Measurements from ENCODE around the gene PLPP3.
"Not testable (repeated sequence)": the region's sequence is repeated elsewhere in the genome, so short reads cannot be mapped to it uniquely, and the experiment has no call there.

PLPP3 gene

DNA sequence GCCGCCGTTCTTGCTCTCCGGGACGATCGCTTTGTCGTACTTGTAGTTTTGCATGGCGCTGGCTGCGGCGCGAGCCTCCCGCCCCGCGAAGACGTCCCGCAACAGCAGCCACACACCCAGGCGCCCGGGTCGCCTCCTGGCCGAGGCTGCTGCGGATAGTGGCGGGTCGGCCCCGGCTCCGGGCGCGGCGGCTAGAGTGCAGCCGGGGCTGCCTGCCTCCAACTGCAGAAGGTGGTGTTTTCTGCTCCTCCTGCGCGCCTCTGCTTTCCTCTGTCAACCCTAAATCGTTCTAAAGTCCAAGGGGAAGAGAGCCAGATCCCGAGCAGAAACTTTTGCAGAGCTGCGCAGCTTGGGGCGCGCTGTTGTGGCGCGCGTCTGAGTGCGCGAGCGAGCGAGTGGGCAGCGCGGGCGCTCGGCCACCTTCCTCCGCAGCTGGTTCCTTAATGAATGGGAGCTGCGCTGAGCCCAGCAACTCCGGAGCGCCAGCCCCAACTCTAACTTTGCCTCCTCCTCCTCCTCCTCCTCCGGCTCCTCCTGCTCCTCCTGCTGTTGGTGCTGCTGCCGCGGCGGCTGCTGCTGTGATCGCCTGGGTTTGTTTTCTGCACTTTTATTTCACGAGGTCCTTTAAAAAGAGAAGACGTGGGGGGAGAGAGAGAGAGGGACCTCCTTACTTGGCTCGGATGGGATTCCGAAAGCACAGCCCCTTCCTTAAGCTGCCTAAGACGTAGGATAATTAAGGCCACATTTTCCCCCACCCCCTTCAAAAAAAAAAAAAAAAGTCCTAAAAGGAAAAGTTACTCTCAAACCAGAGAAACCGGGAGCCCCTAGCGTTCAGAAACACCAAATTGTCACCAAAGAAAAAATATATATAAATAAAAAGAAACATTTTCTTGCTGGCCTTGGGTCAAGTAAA, at the start of gene PLPP3:
PLPP3 (minus strand) TSS at position 601 of the 913 bp plus-strand sequence; CDS start at position 54, 547 bp downstream.
- peak; percentile 98 for DNase-seq (ENCODE audit: low read depth in 2 of 2)

DNA sequence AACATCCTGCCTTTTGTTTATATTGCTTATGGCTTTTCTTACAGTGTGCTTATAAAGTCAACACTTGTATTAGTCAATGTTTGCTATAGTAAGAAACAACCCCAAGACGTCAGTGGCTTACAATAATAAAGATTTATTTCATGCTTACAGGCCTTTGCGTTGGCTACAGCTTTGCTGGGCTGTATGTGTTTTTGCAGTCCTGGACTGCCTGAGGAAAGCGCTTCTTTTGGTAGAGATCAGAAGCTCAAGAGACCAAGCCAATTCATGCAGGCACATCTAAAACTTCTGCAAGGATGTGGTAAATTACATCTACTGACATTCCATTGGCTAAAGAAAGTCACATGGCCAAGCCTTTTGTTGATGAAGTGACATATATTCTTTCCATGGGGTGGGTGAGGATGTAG, 48.3 kb upstream of the PLPP3 start:
- DNase-seq (ENCODE audit: low read depth in 2 of 2): no peak

DNA sequence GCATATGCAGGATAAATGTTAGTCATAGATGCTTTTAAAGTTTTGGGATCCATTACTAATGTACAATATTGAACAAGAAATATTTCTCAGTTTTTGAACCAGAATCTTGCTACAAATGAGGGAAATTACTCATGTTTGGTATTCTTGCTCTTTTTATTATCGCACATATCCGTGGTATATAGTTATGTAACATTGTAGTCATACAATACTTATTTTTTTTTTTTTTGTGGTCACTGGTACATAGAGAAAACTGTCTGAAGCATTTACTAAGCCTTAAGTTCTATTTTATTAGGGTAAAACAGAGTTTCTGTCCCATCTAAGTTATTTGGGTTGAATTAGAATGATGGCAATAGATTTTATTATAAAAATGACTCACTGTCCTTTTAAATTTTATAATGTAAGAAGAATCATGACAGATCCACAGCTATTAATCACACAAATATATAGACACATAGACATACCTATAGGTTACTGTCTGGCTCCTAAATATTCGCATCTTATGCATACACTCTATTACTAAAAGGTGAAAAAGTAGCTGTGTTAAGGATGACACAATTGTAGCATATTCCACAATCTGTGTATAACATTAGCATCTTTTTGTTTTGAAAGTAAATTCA, 47.8 kb upstream of the PLPP3 start:
- DNase-seq (ENCODE audit: low read depth in 2 of 2): no peak

DNA sequence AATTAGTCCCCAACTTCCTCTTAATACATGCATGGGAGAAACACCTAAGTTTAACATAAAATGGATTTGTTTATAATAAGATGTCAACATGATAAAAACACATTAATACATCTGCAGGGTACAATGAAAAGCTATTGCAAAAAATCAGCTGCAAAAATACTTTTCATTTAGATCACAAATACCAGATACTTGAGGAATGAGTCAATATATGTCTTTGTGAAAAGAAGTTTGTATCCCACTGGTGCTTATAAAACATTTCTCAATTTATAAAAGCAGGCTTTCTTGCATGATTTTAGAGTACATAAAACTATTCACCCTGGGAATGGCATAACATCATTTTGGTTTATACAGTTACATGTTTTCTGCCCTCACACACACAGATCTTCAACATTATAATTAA, 47.2 kb upstream of the PLPP3 start:
- peak; percentile 43 to 49 for DNase-seq (ENCODE audit: low read depth in 2 of 2)

DNA sequence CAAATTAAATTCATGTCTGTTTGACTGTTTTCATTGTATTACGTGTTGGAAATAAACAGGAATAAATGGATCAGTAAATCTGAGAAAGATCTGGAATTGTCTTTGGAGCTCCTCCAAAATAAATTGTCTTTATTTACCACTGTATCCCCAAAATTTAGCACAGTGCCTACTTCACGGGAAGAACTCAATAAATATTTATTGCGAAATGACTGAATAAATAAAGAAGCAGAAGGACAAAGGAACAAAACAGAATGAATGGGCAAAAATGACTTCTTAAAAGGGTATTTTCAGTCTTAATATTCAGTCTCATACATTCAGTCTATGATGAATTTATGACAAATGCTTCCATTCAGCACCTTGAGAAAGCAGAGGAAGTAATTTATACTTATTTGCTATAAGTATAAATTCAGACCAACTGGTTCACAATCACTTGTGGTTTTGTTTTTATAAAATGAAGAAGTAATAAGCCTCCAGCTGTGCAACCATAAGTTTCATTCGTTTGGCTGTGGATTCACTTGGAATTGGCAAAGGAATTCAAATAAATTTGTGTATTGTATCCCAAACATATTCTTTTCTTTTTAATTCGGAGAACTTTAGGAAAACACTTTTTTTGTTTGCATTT, 46.6 kb upstream of the PLPP3 start:
- DNase-seq (ENCODE audit: low read depth in 2 of 2): no peak

DNA sequence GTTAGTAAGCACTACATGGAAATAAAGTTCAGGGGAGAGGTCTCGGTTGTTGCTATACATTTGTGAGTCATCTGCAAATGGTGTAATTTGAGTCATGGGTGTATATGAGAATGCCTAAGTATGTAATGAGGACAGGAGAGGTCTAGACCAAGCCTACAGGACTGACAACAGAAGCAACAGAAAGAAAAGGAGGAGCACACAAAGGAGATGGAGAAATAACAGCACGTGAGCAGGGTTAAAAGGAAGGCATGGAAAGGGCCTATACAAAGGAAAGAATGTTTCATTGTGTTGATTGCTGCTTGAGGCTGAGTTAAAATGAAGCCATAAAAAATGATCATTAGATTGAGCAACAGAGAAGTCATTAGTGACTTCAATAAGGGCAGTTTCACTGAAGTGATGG, 37.8 kb upstream of the PLPP3 start:
- DNase-seq (ENCODE audit: low read depth in 2 of 2): peak; percentile 14 to 20

DNA sequence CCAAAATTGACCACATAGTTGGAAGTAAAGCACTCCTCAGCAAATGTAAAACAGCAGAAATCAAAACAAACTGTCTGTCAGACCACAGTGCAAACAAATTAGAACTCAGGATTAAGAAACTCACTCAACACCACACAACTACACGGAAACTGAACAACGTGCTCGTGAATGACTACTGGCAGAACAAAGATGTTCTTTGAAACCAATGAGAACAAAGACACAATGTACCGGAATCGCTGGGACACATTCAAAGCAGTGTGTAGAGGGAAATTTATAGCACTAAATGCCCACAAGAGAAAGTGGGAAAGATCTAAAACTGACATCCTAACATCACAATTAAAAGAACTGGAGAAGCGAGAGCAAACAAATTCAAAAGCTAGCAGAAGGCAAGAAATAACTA, 31.4 kb upstream of the PLPP3 start:
- DNase-seq (ENCODE audit: low read depth in 2 of 2): not testable (repeated sequence)

DNA sequence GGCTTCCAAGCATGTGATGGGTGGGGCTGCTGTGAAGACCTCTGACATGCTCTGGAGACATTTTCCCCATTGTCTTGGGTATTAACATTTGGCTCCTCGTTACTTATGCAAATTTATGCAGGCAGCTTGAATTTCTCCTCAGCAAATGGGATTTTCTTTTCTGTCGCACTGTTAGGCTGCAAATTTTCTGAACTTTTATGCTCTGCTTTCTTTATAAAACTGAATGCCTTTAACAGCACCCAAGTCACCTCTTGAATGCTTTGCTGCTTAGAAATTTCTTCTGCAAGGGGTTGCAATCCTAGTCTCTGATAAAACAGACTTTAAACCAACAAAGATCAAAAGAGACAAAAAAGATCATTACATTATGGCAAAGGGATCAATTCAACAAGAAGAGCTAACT, 30.7 kb upstream of the PLPP3 start:
- DNase-seq (ENCODE audit: low read depth in 2 of 2): not testable (repeated sequence)

DNA sequence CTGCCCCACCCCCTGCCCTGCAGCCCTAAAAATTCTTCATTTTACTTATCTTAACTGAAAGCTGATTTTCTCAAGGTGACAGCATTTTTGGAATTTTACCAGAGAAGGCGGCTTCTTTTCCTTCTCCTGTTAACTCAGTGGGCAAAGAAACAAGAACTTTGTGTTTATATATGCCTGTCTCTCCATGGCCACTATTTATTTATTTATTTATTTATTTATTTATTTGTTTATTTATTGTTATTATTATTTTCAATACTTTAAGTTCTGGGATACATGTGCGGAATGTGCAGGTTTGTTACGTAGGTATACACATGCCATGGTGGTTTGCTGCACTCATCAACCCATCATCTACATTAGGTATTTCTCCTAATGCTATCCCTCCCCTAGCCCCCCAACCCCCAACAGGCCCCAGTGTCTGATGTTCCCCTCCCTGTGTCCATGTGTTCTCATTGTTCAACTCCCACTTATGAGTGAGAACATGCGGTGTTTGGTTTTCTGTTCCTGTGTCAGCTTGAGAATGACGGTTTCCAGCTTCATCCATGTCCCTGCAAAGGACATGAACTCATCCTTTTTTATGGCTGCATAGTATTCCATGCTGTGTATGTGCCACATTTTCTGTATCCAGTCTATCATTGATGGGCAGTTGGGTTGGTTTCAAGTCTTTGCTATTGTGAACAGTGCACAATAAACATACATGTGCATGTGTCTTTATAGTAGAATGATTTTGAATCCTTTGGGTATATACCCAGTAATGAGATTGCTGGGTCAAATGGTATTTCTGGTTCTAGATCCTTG, 16.2 kb upstream of the PLPP3 start:
- not testable (repeated sequence) for DNase-seq (ENCODE audit: low read depth in 2 of 2)

DNA sequence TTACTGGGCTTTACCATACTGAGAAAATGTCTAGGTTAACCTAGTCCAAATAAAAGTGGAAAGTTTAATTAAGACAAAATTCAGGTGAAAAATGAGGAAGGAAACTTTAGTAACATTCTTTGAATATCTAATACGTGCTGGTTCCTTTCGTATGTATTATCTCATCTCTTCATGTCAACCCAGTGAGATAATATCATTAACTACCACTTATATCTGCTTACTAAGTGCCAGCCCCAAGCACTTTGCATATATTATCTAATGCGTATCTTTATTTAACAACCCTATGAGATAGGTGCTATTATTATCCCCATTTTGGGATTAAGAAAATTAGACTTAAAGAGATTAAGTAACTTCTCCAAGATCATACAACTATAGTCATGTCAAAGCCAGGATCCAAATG, 12.5 kb upstream of the PLPP3 start:
- no peak for DNase-seq (ENCODE audit: low read depth in 2 of 2)

DNA sequence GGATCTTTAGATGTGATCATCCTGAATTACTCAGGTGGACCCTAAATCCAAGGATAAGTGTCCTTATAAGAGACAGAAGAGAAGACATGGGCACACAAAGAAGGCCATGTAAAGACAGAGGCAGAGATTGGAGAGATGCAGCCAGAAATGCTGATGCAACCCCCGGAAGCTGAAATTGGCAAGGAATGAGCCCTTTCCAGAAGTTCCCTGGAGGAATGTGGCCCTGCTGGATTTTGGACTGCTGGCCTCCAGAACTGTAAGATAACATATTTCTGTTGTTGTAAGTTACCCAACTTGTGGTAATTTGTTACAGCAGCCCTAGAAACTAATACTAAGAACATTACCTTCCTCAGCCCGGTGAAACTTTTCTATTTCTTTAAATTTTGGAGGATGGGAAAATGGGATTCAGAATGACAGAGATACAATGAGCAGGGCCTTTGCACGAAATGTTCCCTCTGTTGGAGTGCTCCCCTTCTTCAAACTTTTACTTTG, 11.2 kb upstream of the PLPP3 start:
- no peak for DNase-seq (ENCODE audit: low read depth in 2 of 2)

DNA sequence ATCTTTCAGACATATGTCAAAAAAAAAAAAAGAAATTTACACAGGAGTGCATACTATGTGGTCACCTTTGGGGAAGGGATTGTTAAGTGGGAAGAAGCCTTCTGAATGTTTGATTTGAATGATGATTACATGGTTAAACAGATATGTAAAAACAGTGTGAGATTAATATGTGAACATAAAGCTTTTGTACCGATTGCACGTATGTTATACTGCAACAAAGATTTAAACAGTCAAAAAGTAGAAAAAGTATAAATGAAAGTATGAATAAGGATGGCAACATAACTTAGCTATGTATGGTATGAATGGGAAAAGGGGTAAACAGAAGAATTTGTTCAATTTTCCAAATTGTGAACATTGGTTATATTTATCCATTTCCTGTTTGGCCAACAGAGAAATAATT, 10.0 kb upstream of the PLPP3 start:
- DNase-seq (ENCODE audit: low read depth in 2 of 2): no peak

DNA sequence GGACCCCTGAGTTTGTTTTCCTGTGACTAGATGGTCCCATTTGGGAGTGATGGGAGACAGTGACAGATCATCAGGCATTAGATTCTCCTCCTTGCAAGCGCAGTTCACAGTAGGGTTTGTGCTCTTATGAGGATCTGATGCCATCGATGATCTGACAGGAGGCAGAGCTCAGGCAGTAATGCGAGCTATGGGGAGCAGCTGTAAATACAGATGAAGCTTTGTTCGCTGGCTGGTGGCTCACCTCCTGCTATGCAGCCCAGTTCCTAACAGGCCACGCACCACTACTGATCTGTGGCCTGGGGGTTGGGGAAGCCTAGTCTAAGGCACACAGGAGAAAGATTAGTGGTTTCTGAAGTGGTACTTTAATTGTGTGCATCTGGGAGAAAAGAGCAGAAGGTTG, 7.1 kb upstream of the PLPP3 start:
- DNase-seq (ENCODE audit: low read depth in 2 of 2): no peak

DNA sequence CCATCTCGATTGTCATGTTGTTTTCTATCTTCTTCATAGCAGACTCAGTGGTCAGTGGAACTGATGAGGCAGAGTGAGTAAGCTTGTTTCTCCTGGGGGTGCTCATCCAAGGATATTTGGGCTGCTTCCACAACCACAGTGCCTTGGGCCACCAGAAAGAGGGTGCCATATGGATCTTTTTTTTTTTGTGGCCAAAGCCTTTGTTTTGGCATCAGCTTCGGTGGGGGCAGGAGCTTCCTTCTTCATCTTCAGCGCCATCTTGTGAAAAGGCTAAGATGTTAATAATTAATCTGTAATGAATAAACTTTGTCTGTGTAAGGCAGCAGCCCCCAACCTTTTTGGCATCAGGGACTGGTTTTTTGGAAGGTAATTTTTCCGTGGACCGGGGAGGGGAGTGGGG, 6.6 kb upstream of the PLPP3 start:
- DNase-seq (ENCODE audit: low read depth in 2 of 2): no peak

DNA sequence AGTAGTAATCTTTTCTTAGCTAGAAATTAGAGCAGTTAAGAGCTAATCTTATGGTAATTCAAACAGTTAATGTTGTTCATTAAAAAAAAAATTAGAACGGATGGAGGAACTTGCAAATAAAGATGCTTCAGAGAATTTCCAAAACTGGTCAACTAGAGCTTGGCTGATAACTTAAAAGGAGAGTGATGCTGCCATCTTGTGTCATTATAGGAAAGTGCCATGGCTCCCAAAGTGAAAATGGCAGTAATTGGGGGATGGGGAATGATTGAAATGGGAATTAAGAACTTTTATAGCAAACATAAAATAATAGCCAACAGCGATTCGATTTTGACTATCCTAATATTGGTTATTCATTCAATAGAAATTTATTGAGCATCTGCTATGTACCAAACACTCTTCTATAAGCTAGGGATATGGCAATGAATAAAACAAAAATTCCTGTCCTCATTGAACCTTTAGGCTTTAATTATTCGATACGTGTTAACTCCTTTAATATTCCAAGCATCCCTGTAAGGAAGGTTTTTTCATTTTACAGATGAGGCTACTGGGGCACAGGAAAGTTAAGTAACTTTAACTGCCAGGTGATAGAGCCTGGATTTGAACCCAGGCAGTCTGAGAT, 5.7 kb upstream of the PLPP3 start:
- peak; percentile 57 to 63 for DNase-seq (ENCODE audit: low read depth in 2 of 2)

DNA sequence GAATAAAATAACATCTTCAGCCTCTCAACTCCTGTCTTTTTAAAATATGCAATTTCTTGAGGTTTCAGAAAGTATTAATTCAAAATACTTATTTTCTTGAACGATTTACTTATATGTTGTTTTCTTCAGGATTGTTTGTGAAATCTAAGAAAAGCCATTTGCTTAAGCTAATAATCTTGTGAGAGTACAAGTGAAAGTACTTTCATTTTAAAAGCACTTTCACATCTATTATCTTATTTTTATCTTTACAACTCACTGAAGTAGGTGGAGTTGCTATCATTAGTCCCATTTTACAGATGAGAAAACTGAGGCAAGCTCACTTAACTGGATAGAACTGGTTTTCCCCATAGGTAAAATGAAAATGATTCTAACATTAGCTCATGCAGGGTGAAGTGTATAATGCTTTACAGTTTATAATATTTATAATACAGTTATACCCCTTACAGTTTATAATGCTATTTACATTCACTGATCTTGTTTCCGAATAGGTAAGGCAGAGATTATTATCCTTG, 4.7 kb upstream of the PLPP3 start:
- no peak for DNase-seq (ENCODE audit: low read depth in 2 of 2)

DNA sequence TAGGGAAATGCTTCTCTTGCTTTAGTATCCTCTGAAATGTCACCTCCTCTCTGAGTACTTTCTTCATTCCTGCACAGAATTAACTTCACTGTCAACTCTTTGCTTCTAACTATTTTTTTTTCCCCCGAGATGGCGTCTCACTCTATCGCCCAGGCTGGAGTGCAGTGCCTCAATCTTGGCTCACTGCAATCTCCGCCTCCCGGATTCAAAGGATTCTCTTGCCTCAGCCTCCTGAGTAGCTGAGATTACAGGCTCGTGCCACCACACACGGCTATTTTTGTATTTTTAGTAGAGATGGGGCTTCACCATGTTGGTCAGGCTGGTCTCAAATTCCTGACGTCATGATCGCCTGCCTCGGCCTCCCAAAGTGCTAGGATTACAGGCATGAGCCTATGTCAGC, 1.4 kb upstream of the PLPP3 start:
- no peak for DNase-seq (ENCODE audit: low read depth in 2 of 2)

DNA sequence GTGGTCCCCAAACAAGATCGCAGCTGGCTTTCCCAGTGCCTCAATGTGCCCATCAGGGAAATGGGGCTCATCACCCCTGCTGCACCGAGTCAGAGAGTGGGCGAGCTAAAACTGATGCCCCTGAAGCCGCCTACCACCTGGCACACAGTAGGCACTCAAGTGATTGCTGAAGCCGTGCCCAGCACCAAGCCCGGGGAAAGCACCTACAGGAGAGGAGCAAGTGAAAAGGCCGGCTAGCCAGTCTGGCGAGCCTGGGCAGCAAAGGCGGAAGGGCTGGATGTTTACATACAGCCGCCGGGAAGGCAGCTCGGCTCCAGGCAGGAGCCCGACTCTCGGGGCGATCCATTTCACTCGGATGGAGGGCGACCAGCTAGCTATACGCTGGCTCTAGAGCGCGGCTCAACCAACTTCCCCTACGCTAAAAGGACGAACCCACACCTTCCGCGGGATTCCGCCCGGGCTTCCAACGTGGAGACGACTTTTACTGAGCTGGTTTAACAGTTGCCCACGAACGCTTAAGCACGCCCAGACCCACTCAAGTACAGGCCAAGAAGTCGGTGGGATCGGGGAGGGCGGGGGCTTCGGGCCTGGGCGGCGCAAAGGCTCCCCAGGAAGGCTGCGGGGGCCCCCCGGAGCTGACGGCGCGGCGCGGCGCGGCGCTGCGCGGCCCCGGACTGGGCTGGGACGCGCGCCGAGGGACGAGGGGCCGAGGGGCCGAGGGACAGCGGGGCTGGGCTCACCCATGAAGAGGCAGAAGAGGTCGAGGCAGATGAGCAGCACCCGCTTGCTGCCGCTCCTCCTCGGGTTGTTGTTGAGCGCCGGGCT, 1.0 kb downstream of the PLPP3 start:
- DNase-seq (ENCODE audit: low read depth in 2 of 2): no peak

DNA sequence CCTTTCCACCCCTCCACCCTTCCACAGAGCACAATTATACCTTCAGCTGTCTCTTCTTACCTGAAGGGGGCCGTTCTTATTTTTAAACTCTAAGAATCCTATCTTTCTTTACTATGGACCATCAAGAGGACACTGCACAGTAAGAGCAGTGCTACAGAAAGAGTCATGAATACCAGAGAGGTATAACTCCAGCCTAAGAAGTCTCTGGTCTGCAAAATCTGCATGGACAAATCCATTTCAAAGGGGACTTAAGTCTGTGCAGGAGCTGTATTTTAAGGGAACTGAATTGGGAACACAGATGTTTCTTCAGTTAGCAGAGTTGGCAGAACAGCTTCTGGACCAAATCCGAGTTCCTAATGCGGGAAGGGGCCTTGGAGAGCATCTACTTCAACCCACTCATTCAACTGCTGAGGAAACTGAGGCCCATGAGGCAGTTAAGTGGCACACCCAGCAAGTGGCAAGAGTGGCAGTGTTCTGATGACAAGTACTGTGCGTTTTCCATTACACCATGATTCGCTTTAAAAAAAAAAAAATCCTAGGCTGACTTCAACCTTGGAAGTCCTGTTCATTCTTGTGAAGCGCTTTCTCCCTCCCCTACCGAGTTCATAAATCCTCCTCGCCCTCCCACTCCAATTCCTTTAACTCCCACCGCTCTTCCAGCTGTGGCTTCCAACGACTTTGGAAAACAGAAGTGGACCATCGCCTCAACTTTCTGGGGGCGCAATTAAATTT, 1.8 kb downstream of the PLPP3 start:
- DNase-seq (ENCODE audit: low read depth in 2 of 2): no peak
